ENCODE data around the gene HPCAL1.

Gene HPCAL1

DNA sequence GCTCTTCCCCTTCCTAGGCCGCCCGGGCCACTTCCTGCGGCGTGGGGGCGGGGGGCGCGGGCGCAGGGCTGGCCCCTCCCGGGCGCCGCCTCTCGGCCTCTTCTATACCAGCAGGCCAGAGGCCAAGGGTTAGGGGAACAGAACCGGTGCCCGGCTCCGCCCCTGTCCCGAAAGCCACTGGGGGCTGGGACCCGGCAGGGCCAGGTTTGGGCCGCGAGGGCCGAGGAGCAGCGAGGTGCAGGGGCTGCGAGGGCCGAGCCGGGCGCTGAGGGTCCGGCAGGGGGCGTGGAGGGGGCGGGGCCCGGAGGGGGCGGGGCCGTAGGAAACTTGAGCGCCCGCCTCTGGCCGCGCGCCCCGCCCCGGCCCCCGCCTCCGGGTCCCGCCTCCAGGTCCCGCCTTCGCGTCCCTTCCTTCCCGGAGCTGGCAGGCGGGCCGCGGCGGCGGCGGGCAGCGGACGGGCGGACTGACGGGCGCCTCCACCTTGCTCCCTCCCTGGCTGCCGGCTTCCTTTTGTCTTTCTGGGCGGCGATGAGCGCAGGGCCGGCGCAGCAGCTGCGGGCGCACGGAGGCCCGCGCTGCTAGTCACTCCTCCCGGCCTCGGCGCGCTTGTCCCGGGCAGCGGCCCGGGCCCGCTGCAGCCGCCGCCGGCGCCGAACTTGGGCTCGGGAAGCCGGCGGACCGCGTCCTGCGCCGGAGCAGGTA lies at the start of gene HPCAL1:
Gene HPCAL1, plus strand, starts transcription at position 426 of the 702 bp plus-strand sequence. CDS start 116,854 bp downstream, outside the sequence.
- H3K27me3 ChIP-seq (ENCODE audit: low read depth, low read length) = no peaks in the 10 kb centered on the region
- peak within 1 kb of the TSS; percentile 69 to 87 for H3K4me3 ChIP-seq (ENCODE audit: low read depth in 1 of 2, low read length in 2 of 2)
- H3K4me1 ChIP-seq (ENCODE audit: control insufficient read depth in 1 of 2, insufficient read depth in 2 of 2, low read length in 2 of 2) = peaks cover 8 to 13% of the 10 kb centered on the region in 2 donors
- no peaks in the 10 kb centered on the region for H3K9me3 ChIP-seq (ENCODE audit: control insufficient read depth in 1 of 2, low read length in 2 of 2)
- peak within 1 kb of the TSS; percentile 60 for H3K27ac ChIP-seq (ENCODE audit: low read length)
- H3K36me3 ChIP-seq (ENCODE audit: control insufficient read depth in 1 of 2, insufficient read depth in 2 of 2, low read length in 2 of 2) = no peaks in the 10 kb centered on the region

DNA sequence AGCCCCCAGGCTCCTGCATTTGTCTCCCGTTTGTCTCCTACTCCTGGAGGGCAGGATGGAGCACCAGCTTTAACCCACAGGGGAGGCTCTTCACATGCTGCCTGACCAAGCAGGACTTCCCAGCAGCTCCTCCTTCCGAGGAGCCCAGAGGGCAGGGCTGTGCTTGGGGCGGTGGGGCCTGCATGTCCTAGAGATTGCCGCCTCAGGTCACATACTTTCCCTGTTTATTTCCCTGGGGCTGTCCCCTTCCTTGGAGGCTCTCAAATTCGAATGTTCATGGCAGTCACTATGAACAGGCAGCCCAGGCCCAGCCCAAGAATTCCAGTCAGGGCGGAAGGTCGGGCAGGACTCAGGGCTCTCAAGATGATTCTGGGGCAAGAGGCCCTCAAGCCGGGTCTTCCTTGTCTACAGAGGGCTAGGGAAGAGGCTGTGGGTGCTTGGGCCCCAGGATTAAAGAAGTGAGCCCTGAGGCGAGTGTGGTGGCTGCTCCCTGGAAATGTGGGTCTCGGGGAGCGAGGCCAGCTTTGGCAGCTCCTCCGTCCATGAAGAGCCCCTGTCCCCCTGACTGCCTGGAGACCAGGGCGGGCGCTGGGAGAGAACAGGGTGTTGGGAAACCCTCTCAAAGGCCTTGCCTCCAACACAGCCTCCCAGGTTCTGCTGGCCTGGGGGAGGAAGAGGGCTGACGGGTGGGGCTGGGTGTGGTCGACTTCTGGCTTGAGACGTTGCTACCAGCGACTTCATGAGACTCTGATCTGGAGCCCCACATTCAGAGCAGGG lies 48.9 kb upstream of the HPCAL1 start:
- Histone ChIP-seq H3K36me3 (ENCODE audit: control insufficient read depth in 1 of 2, insufficient read depth in 2 of 2, low read length in 2 of 2) (no peaks in the 10 kb centered on the region), H3K4me1 (ENCODE audit: control insufficient read depth in 1 of 2, insufficient read depth in 2 of 2, low read length in 2 of 2) (no peaks in the 10 kb centered on the region), H3K27ac (ENCODE audit: low read length) (no peak overlapping the region), H3K27me3 (ENCODE audit: low read depth, low read length) (no peaks in the 10 kb centered on the region), H3K9me3 (ENCODE audit: control insufficient read depth in 1 of 2, low read length in 2 of 2) (peaks cover 0 to 9% of the 10 kb centered on the region in 2 donors), H3K4me3 (ENCODE audit: low read depth in 1 of 2, low read length in 2 of 2) (no peak overlapping the region)

- Histone ChIP-seq H3K9me3 (ENCODE audit: control insufficient read depth in 1 of 2, low read length in 2 of 2) (peaks cover 0 to 9% of the 10 kb centered on the region in 2 donors), H3K27me3 (ENCODE audit: low read depth, low read length) (no peaks in the 10 kb centered on the region), H3K4me1 (ENCODE audit: control insufficient read depth in 1 of 2, insufficient read depth in 2 of 2, low read length in 2 of 2) (no peaks in the 10 kb centered on the region), H3K27ac (ENCODE audit: low read length) (no peak overlapping the region), H3K36me3 (ENCODE audit: control insufficient read depth in 1 of 2, insufficient read depth in 2 of 2, low read length in 2 of 2) (no peaks in the 10 kb centered on the region), H3K4me3 (ENCODE audit: low read depth in 1 of 2, low read length in 2 of 2) (no peak overlapping the region)
Measured at GRCh38 chr2:10254373-10255188, 48.1 kb upstream of the HPCAL1 start.

DNA sequence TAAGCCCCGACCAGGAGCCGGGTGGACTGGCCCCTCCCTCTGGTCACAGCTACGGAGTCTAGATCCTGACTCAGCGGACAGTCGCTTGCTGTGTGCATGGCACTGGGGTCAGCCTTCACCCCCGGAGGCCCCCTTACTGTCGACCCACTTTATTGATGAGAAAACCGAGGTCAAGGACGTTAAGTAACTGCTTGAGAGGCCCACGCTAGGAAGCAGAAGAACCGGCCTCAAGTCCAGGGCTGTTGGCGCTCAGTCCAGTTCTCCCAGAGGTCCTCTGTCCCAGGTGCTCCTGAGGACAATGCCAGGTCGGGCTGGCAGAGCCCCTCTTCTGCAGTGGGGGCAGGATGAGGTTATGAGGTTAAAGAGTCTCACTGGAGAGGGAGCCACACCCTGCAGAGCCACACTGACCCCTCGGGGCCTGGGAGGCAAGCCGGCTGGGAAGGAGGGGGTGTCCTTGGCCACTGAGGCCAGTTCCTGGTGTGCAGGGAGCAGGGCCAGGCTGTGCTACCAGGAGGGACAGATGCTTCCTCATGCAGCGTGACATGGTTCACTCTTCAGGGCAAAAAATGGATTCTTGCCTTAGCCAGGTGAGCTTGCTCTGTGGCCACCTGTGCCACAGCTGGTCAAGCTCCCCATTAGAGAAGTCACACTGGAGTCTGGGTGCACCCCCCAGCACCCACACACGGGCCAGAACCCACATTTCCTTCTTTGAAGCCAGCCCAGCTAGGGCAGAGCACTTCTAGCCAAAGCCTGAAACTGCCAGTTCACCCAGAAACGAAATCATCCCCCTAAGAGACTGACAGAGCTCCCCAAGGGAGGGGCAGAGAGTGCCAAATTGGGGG lies 47.3 kb upstream of the HPCAL1 start:
- H3K9me3 ChIP-seq (ENCODE audit: control insufficient read depth in 1 of 2, low read length in 2 of 2) = peaks cover 0 to 5% of the 10 kb centered on the region in 2 donors
- no peaks in the 10 kb centered on the region for H3K27me3 ChIP-seq (ENCODE audit: low read depth, low read length)
- no peaks in the 10 kb centered on the region for H3K4me1 ChIP-seq (ENCODE audit: control insufficient read depth in 1 of 2, insufficient read depth in 2 of 2, low read length in 2 of 2)
- H3K36me3 ChIP-seq (ENCODE audit: control insufficient read depth in 1 of 2, insufficient read depth in 2 of 2, low read length in 2 of 2) = no peaks in the 10 kb centered on the region
- no peak overlapping the region for H3K4me3 ChIP-seq (ENCODE audit: low read depth in 1 of 2, low read length in 2 of 2)
- no peak overlapping the region for H3K27ac ChIP-seq (ENCODE audit: low read length)

- Histone ChIP-seq H3K4me3 (ENCODE audit: low read depth in 1 of 2, low read length in 2 of 2) (no peak overlapping the region), H3K27me3 (ENCODE audit: low read depth, low read length) (no peaks in the 10 kb centered on the region), H3K9me3 (ENCODE audit: control insufficient read depth in 1 of 2, low read length in 2 of 2) (no peaks in the 10 kb centered on the region), H3K4me1 (ENCODE audit: control insufficient read depth in 1 of 2, insufficient read depth in 2 of 2, low read length in 2 of 2) (no peaks in the 10 kb centered on the region), H3K36me3 (ENCODE audit: control insufficient read depth in 1 of 2, insufficient read depth in 2 of 2, low read length in 2 of 2) (no peaks in the 10 kb centered on the region), H3K27ac (ENCODE audit: low read length) (no peak overlapping the region)
Measured at GRCh38 chr2:10256031-10256514, 46.6 kb upstream of the HPCAL1 start.

DNA sequence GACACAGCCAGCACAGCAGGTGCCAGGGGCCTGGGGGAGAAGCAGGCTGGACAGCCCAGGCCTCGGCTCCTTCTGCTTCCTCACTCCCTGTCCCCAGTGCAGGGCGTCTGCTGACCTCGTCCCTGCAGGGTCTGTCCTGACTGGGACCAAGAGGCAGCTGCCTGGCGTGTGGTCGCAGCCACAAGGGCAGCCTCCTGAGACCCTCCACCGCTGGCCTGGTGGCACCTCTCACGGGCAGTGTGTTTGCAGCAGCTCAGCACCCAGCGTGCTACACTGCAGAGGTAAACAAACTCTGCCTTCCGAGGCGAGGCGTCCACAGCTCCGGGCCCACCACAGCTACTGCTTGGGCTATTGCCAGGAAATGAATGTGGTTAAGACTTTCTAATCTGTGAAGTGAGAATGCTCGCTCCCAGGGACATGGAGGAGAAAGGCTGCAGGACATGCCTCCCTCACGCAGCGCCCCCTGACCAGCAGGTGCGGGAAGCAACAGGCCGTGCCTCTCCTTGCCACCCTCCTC lies 46.1 kb upstream of the HPCAL1 start:
- Histone ChIP-seq H3K36me3 (ENCODE audit: control insufficient read depth in 1 of 2, insufficient read depth in 2 of 2, low read length in 2 of 2) (no peaks in the 10 kb centered on the region), H3K4me1 (ENCODE audit: control insufficient read depth in 1 of 2, insufficient read depth in 2 of 2, low read length in 2 of 2) (no peaks in the 10 kb centered on the region), H3K4me3 (ENCODE audit: low read depth in 1 of 2, low read length in 2 of 2) (no peak overlapping the region), H3K9me3 (ENCODE audit: control insufficient read depth in 1 of 2, low read length in 2 of 2) (no peaks in the 10 kb centered on the region), H3K27ac (ENCODE audit: low read length) (no peak overlapping the region), H3K27me3 (ENCODE audit: low read depth, low read length) (no peaks in the 10 kb centered on the region)

DNA sequence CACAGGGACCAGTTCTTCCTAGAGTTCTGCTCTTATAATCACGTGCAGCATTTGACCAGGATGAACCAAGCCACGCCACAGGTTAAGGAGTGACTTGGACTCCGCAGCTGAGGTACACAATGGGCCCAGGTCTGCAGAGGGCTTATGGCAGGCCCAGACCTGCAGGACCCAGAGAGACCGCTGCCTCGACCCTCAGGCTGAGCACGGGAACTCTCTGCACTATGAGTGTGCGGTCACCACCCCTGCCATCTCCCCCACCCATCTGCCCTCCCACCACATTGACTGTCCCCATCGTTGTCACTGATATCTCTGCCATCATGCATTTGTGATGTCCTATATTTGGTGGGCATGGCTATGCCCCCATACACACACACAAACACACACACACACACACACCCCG lies 45.7 kb upstream of the HPCAL1 start:
- H3K9me3 ChIP-seq (ENCODE audit: control insufficient read depth in 1 of 2, low read length in 2 of 2) = no peaks in the 10 kb centered on the region
- H3K4me1 ChIP-seq (ENCODE audit: control insufficient read depth in 1 of 2, insufficient read depth in 2 of 2, low read length in 2 of 2) = no peaks in the 10 kb centered on the region
- no peak overlapping the region for H3K4me3 ChIP-seq (ENCODE audit: low read depth in 1 of 2, low read length in 2 of 2)
- H3K36me3 ChIP-seq (ENCODE audit: control insufficient read depth in 1 of 2, insufficient read depth in 2 of 2, low read length in 2 of 2) = no peaks in the 10 kb centered on the region
- no peak overlapping the region for H3K27ac ChIP-seq (ENCODE audit: low read length)
- H3K27me3 ChIP-seq (ENCODE audit: low read depth, low read length) = no peaks in the 10 kb centered on the region

GRCh38 chr2:10257500-10258147 lies 45.1 kb upstream of the HPCAL1 start:
- H3K27me3 ChIP-seq (ENCODE audit: low read depth, low read length) = no peaks in the 10 kb centered on the region
- no peaks in the 10 kb centered on the region for H3K4me1 ChIP-seq (ENCODE audit: control insufficient read depth in 1 of 2, insufficient read depth in 2 of 2, low read length in 2 of 2)
- H3K4me3 ChIP-seq (ENCODE audit: low read depth in 1 of 2, low read length in 2 of 2) = no peak overlapping the region
- H3K36me3 ChIP-seq (ENCODE audit: control insufficient read depth in 1 of 2, insufficient read depth in 2 of 2, low read length in 2 of 2) = no peaks in the 10 kb centered on the region
- no peak overlapping the region for H3K27ac ChIP-seq (ENCODE audit: low read length)
- H3K9me3 ChIP-seq (ENCODE audit: control insufficient read depth in 1 of 2, low read length in 2 of 2) = no peaks in the 10 kb centered on the region

DNA sequence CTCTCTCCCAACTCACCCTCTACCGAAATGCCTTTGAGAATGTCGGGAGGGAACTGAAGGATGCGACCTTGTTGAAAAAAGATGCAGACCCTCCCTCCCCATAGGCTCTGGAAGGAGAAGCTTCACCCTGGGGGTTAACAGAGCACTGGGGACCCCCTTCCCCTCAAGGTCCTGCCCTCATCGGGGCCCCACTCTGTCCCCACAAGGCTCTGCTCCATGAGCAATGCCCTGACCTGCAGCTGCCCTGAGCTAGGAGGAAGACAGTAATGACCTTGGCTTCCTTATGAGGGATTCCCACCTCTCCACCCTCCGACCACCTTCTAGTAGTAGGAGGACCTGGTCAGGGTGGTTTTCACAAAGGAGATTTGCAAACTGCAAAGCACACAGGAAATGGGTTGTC lies 44.4 kb upstream of the HPCAL1 start:
- Histone ChIP-seq H3K27ac (ENCODE audit: low read length) (no peak overlapping the region), H3K27me3 (ENCODE audit: low read depth, low read length) (no peaks in the 10 kb centered on the region), H3K36me3 (ENCODE audit: control insufficient read depth in 1 of 2, insufficient read depth in 2 of 2, low read length in 2 of 2) (no peaks in the 10 kb centered on the region), H3K9me3 (ENCODE audit: control insufficient read depth in 1 of 2, low read length in 2 of 2) (no peaks in the 10 kb centered on the region), H3K4me1 (ENCODE audit: control insufficient read depth in 1 of 2, insufficient read depth in 2 of 2, low read length in 2 of 2) (no peaks in the 10 kb centered on the region), H3K4me3 (ENCODE audit: low read depth in 1 of 2, low read length in 2 of 2) (no peak overlapping the region)

GRCh38 chr2:10258726-10259125 lies 44.0 kb upstream of the HPCAL1 start:
- no peaks in the 10 kb centered on the region for H3K36me3 ChIP-seq (ENCODE audit: control insufficient read depth in 1 of 2, insufficient read depth in 2 of 2, low read length in 2 of 2)
- no peak overlapping the region for H3K4me3 ChIP-seq (ENCODE audit: low read depth in 1 of 2, low read length in 2 of 2)
- no peaks in the 10 kb centered on the region for H3K4me1 ChIP-seq (ENCODE audit: control insufficient read depth in 1 of 2, insufficient read depth in 2 of 2, low read length in 2 of 2)
- no peak overlapping the region for H3K27ac ChIP-seq (ENCODE audit: low read length)
- H3K27me3 ChIP-seq (ENCODE audit: low read depth, low read length) = no peaks in the 10 kb centered on the region
- no peaks in the 10 kb centered on the region for H3K9me3 ChIP-seq (ENCODE audit: control insufficient read depth in 1 of 2, low read length in 2 of 2)
